Spleen (tissue), 7 donors: ENCODE results near the gene NR2C1.

ENCODE experiments used
- POLR2AphosphoS5 ChIP-seq, 3 donors: sonication (generic); formaldehyde crosslinking; IDR thresholded peaks; one replicate each; pipeline ENCODE4 v1.5.1; 2017; ENCODE audit warnings: antibody characterized with exemption in 3 of 3
- TF ChIP-seq, protein P1 (sequence below), 11 experiments: fragments of 200-600 bp in 7 of 11; fragments of 450-650 bp in 4 of 11; sonication (generic) in 4 of 11; IDR thresholded peaks in 8 of 11; conservative IDR thresholded peaks in 3 of 11; 1 replicate in 7 of 11; 2 replicates in 4 of 11; pipeline versions ENCODE4 v1.4.0 to v1.8.0; 2016 to 2021; ENCODE audit warnings: antibody characterized with exemption in 11 of 11, inconsistent platforms in 4 of 11, mild to moderate bottlenecking in 1 of 11
- donor health status: DM: no; HTN: no; CAD: no; lungs with moderate emphysema.
- donor health status: DM: no; HTN: no; CAD: no.
- donor health status: DM: no; HTN: no; CAD: no.

DNA sequence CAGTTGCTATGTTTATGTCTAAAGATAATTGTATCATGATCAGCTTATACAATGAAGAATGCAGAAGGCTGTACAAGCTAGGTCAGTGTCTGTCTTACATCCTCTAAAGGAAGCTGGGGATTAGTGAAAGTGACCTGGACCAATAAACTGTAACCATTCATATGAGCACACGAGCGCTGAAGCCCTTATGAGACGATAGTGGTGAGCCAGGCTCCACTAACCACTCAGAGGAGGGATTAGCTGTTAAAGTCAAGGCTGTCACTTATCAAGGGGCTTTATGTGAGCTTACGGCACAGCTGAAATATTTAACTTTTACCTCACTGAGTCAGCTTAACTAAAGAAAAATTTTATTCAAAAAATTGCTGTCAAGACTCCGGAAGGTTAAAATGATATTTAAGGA is 100.2 kb downstream of the NR2C1 start:
- no peak for TF ChIP-seq POLR2AphosphoS5 (IDR thresholded peaks at IDR 0.05)
- TF ChIP-seq, protein P1, sequence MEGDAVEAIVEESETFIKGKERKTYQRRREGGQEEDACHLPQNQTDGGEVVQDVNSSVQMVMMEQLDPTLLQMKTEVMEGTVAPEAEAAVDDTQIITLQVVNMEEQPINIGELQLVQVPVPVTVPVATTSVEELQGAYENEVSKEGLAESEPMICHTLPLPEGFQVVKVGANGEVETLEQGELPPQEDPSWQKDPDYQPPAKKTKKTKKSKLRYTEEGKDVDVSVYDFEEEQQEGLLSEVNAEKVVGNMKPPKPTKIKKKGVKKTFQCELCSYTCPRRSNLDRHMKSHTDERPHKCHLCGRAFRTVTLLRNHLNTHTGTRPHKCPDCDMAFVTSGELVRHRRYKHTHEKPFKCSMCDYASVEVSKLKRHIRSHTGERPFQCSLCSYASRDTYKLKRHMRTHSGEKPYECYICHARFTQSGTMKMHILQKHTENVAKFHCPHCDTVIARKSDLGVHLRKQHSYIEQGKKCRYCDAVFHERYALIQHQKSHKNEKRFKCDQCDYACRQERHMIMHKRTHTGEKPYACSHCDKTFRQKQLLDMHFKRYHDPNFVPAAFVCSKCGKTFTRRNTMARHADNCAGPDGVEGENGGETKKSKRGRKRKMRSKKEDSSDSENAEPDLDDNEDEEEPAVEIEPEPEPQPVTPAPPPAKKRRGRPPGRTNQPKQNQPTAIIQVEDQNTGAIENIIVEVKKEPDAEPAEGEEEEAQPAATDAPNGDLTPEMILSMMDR (IDR thresholded peaks at IDR 0.05 in 8 of 11, conservative IDR thresholded peaks at IDR 0.05 in 3 of 11) = no peak
